Measurements from ENCODE around the gene ARNT2.
A peak's percentile ranks its signal among the peaks of the same experiment; 100 is the strongest.

The ARNT2 gene

GRCh38 chr15:80480909-80481308 lies 76.7 kb downstream of the ARNT2 start:
- Mint-ChIP-seq H3K9me3 (peaks cover 0 to 2% of the 10 kb centered on the region in 2 donors), H3K27ac (peak overlapping the region in 1 of 2 donors; percentile 92), H3K4me3 (no peak overlapping the region), H3K4me1 (no peaks in the 10 kb centered on the region), H3K27me3 (peaks cover 15% of the 10 kb centered on the region)
- DNase-seq = no peak
- ATAC-seq = no peak

- DNase-seq (no peak), ATAC-seq (no peak)
- no peaks in the 10 kb centered on the region for H3K9me3 Mint-ChIP-seq
- no peaks in the 10 kb centered on the region for H3K4me1 Mint-ChIP-seq
- peaks cover 15% of the 10 kb centered on the region for H3K27me3 Mint-ChIP-seq
- H3K27ac Mint-ChIP-seq = no peak overlapping the region
- no peak overlapping the region for H3K4me3 Mint-ChIP-seq
Observed at GRCh38 chr15:80482696-80483095, 78.5 kb downstream of the ARNT2 start.

GRCh38 chr15:80483725-80484161 lies 79.6 kb downstream of the ARNT2 start:
- peaks cover 15% of the 10 kb centered on the region for H3K27me3 Mint-ChIP-seq
- H3K27ac Mint-ChIP-seq = no peak overlapping the region
- H3K9me3 Mint-ChIP-seq = no peaks in the 10 kb centered on the region
- no peak for DNase-seq
- no peak for ATAC-seq
- H3K4me3 Mint-ChIP-seq = no peak overlapping the region
- H3K4me1 Mint-ChIP-seq = no peaks in the 10 kb centered on the region

- no peak for ATAC-seq
- DNase-seq = no peak
- Mint-ChIP-seq H3K4me3 (no peak overlapping the region), H3K27me3 (peaks cover 15% of the 10 kb centered on the region), H3K4me1 (no peaks in the 10 kb centered on the region), H3K9me3 (no peaks in the 10 kb centered on the region), H3K27ac (no peak overlapping the region)
Observed at GRCh38 chr15:80484333-80484864, 80.2 kb downstream of the ARNT2 start.

- no peaks in the 10 kb centered on the region for H3K9me3 Mint-ChIP-seq
- no peak overlapping the region for H3K4me3 Mint-ChIP-seq
- no peaks in the 10 kb centered on the region for H3K4me1 Mint-ChIP-seq
- peaks cover 22% of the 10 kb centered on the region for H3K27me3 Mint-ChIP-seq
- ATAC-seq (no peak), DNase-seq (no peak)
- peak overlapping the region in 1 of 2 donors; percentile 28 for H3K27ac Mint-ChIP-seq
Observed at GRCh38 chr15:80485370-80486164, 81.4 kb downstream of the ARNT2 start.

GRCh38 chr15:80487839-80488390 lies 83.7 kb downstream of the ARNT2 start:
- Mint-ChIP-seq H3K27me3 (peaks cover 16% of the 10 kb centered on the region), H3K27ac (no peak overlapping the region), H3K4me3 (no peak overlapping the region), H3K9me3 (no peaks in the 10 kb centered on the region), H3K4me1 (no peaks in the 10 kb centered on the region)
- DNase-seq (no peak), ATAC-seq (no peak)

GRCh38 chr15:80489030-80489594 lies 84.9 kb downstream of the ARNT2 start:
- H3K4me1 Mint-ChIP-seq = no peaks in the 10 kb centered on the region
- H3K27ac Mint-ChIP-seq = no peak overlapping the region
- ATAC-seq (no peak), DNase-seq (no peak)
- H3K27me3 Mint-ChIP-seq = peaks cover 16% of the 10 kb centered on the region
- no peak overlapping the region for H3K4me3 Mint-ChIP-seq
- H3K9me3 Mint-ChIP-seq = no peaks in the 10 kb centered on the region

- no peaks in the 10 kb centered on the region for H3K4me1 Mint-ChIP-seq
- H3K27ac Mint-ChIP-seq = no peak overlapping the region
- no peaks in the 10 kb centered on the region for H3K9me3 Mint-ChIP-seq
- ATAC-seq (no peak), DNase-seq (no peak)
- H3K27me3 Mint-ChIP-seq = peaks cover 10% of the 10 kb centered on the region
- H3K4me3 Mint-ChIP-seq = no peak overlapping the region
Observed at GRCh38 chr15:80490431-80490990, 86.3 kb downstream of the ARNT2 start.

GRCh38 chr15:80491163-80491847 lies 87.1 kb downstream of the ARNT2 start:
- DNase-seq = no peak
- Mint-ChIP-seq H3K9me3 (no peaks in the 10 kb centered on the region), H3K27me3 (peaks cover 15% of the 10 kb centered on the region)

GRCh38 chr15:80492409-80492808 lies 88.2 kb downstream of the ARNT2 start:
- no peak overlapping the region for H3K4me3 Mint-ChIP-seq
- no peak for ATAC-seq
- H3K27ac Mint-ChIP-seq = no peak overlapping the region
- DNase-seq = no peak
- peaks cover 20% of the 10 kb centered on the region for H3K27me3 Mint-ChIP-seq
- no peaks in the 10 kb centered on the region for H3K4me1 Mint-ChIP-seq
- no peaks in the 10 kb centered on the region for H3K9me3 Mint-ChIP-seq

More at GRCh38 chr15:80491163-80491847, 87.1 kb downstream of the ARNT2 start:
- no peak for ATAC-seq
- Mint-ChIP-seq H3K27ac (no peak overlapping the region), H3K4me1 (no peaks in the 10 kb centered on the region), H3K4me3 (no peak overlapping the region)

GRCh38 chr15:80492874-80493273 lies 88.7 kb downstream of the ARNT2 start:
- H3K27ac Mint-ChIP-seq = no peak overlapping the region
- H3K4me1 Mint-ChIP-seq = no peaks in the 10 kb centered on the region
- no peaks in the 10 kb centered on the region for H3K9me3 Mint-ChIP-seq
- ATAC-seq (no peak), DNase-seq (no peak)
- H3K4me3 Mint-ChIP-seq = no peak overlapping the region
- peaks cover 20% of the 10 kb centered on the region for H3K27me3 Mint-ChIP-seq

GRCh38 chr15:80494351-80494751 lies 90.2 kb downstream of the ARNT2 start:
- Mint-ChIP-seq H3K4me3 (no peak overlapping the region), H3K9me3 (no peaks in the 10 kb centered on the region), H3K4me1 (no peaks in the 10 kb centered on the region), H3K27ac (no peak overlapping the region), H3K27me3 (peaks cover 20% of the 10 kb centered on the region)
- DNase-seq (no peak), ATAC-seq (no peak)

GRCh38 chr15:80494756-80495155 lies 90.6 kb downstream of the ARNT2 start:
- Mint-ChIP-seq H3K27ac (peak overlapping the region in 1 of 2 donors; percentile 5), H3K27me3 (peaks cover 17% of the 10 kb centered on the region), H3K9me3 (no peaks in the 10 kb centered on the region), H3K4me1 (no peaks in the 10 kb centered on the region), H3K4me3 (no peak overlapping the region)
- ATAC-seq (no peak), DNase-seq (no peak)

GRCh38 chr15:80495401-80495942 lies 91.3 kb downstream of the ARNT2 start:
- no peak overlapping the region for H3K4me3 Mint-ChIP-seq
- no peak overlapping the region for H3K27ac Mint-ChIP-seq
- peaks cover 13% of the 10 kb centered on the region for H3K27me3 Mint-ChIP-seq
- no peaks in the 10 kb centered on the region for H3K4me1 Mint-ChIP-seq
- ATAC-seq (no peak), DNase-seq (no peak)
- H3K9me3 Mint-ChIP-seq = no peaks in the 10 kb centered on the region

- Mint-ChIP-seq H3K27me3 (peaks cover 13% of the 10 kb centered on the region), H3K4me1 (no peaks in the 10 kb centered on the region), H3K27ac (no peak overlapping the region), H3K4me3 (no peak overlapping the region), H3K9me3 (no peaks in the 10 kb centered on the region)
- no peak for ATAC-seq
- DNase-seq = no peak
Observed at GRCh38 chr15:80496096-80496495, 91.9 kb downstream of the ARNT2 start.

Data from stimulated activated naive CD8-positive, alpha-beta T cell treated with anti-CD3 and anti-CD28 coated beads, Interleukin-15, amount 100 ng/mL, for 72 hours (primary cell).